Gastrocnemius medialis (tissue), 4 donors: ENCODE data around the gene CPXM2.

Experiments used
- CTCF ChIP-seq, 5 experiments: fragments of 450-650 bp in 3 of 5; fragments of 200-600 bp in 2 of 5; sonication (generic) in 2 of 5; IDR thresholded peaks in 4 of 5; conservative IDR thresholded peaks in 1 of 5; 1 replicate in 4 of 5; 2 replicates in 1 of 5; pipeline ENCODE4 v1.5.1; 2016 to 2019; ENCODE audit warnings: antibody characterized with exemption in 5 of 5, mild to moderate bottlenecking in 3 of 5, moderate library complexity in 3 of 5
- POLR2A ChIP-seq, 2 donors: fragments of 450-650 bp; IDR thresholded peaks; one replicate each; pipeline ENCODE4 v1.6.1; 2017; ENCODE audit warnings: antibody characterized with exemption in 2 of 2, mild to moderate bottlenecking in 2 of 2, moderate library complexity in 2 of 2

GRCh38 chr10:123868038-123869019, 23.3 kb downstream of the CPXM2 start:
- TF ChIP-seq CTCF (IDR thresholded peaks at IDR 0.05 in 4 of 5, conservative IDR thresholded peaks at IDR 0.05 in 1 of 5), result no peak
- no peak for TF ChIP-seq POLR2A (IDR thresholded peaks at IDR 0.05)
